Pulmonary artery endothelial cell (primary cell): Measurements from ENCODE around the gene ATXN7L2. TPM values are rescaled to one million over a fixed set of nuclear protein-coding genes. Genes with fewer than 3 reads are reported as not detected.

Source experiments
- total RNA-seq: library from RNA; depleted of rRNA; stranded (reverse); fragments of >200 nt; gene quantifications from 2 replicates; pipeline ENCODE4 v1.2.3, GENCODE V29; 2014

ATXN7L2 gene
- total RNA-seq, 1 donor from 2014 or later, result 0.99 TPM

Other genes with a start within 250 kb of the ATXN7L2 start
- 1.1 and 1.3 TPM in 2 replicates for gene CELSR2, start 234.4 kb upstream of the ATXN7L2 start, total RNA-seq
- 5.5 and 12.8 TPM in 2 replicates for gene PSRC1, start 200.8 kb upstream of the ATXN7L2 start, total RNA-seq
- gene MYBPHL, start 176.9 kb upstream of the ATXN7L2 start, total RNA-seq, result not detected in 2 replicates
- gene SORT1, start 86.0 kb upstream of the ATXN7L2 start, total RNA-seq, result 14.5 and 18.4 TPM in 2 replicates
- 69.6 and 74.4 TPM in 2 replicates for gene PSMA5, start 57.5 kb upstream of the ATXN7L2 start, total RNA-seq
- gene SYPL2, start 17.4 kb upstream of the ATXN7L2 start, total RNA-seq, result 0.04 TPM in 1 of 2 replicates, not detected in the other
- gene CYB561D1, start 10.2 kb downstream of the ATXN7L2 start, total RNA-seq, result 4.0 and 5.0 TPM in 2 replicates
- gene AMIGO1, start 25.8 kb downstream of the ATXN7L2 start, total RNA-seq, result 1.8 and 2.4 TPM in 2 replicates
- 0.14 and 0.46 TPM in 2 replicates for gene GPR61, start 56.0 kb downstream of the ATXN7L2 start, total RNA-seq
- gene GNAI3, start 64.7 kb downstream of the ATXN7L2 start, total RNA-seq, result 18.7 and 21.4 TPM in 2 replicates
- 0.26 and 0.42 TPM in 2 replicates for gene GNAT2, start 135.7 kb downstream of the ATXN7L2 start, total RNA-seq
- 47.8 and 49.5 TPM in 2 replicates for gene AMPD2, start 135.9 kb downstream of the ATXN7L2 start, total RNA-seq
- 2.5 and 3.3 TPM in 2 replicates for gene GSTM4, start 172.2 kb downstream of the ATXN7L2 start, total RNA-seq
- 1.1 and 7.2 TPM in 2 replicates for gene GSTM2, start 184.2 kb downstream of the ATXN7L2 start, total RNA-seq
- gene GSTM1, start 203.9 kb downstream of the ATXN7L2 start, total RNA-seq, result not detected in 2 replicates
- 0.13 and 0.18 TPM in 2 replicates for gene GSTM5, start 228.3 kb downstream of the ATXN7L2 start, total RNA-seq